ENCODE measurements around the gene PDIA5.
"Not testable (repeated sequence)": the region's sequence is repeated elsewhere in the genome, so short reads cannot be mapped to it uniquely, and the experiment has no call there.

PDIA5 gene

DNA sequence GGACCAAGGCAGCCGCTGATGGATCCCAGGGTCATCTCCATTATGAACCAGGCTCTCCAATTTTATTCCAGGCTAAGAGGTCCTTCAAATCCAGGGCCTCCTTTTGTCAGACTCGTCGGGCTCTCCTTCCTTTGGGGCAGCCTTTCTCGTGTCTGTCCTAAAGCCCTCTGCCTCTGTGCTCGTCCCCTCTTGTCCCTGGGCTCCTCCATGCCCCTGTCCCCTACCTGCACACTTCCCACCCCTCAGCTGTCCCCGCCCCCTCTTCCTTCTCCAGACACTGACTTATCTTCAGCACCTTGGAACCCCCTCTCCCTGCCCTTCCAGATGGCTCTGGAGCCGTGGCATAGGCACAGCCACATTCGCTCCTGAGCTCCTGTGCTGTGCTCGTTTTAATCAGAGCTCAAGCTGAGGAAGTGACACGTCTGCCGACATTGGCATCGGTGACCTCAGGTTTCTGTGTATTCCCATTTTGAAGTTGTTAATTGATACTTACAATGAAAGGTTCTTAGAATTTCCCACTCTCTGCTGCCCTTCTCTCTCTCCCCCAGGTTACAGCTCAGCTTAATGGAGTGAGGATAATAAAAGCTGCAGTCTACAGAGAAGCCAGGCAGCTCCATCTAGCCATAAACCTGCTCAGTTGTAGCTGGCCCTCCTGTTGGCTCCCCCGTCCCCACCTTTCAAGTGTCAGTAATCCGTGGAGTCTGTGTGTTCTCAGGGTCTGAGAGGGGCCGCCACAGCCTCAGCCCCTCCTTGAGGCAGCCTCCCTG lies 83.8 kb downstream of the PDIA5 start:
- DNase-seq = no peak

DNA sequence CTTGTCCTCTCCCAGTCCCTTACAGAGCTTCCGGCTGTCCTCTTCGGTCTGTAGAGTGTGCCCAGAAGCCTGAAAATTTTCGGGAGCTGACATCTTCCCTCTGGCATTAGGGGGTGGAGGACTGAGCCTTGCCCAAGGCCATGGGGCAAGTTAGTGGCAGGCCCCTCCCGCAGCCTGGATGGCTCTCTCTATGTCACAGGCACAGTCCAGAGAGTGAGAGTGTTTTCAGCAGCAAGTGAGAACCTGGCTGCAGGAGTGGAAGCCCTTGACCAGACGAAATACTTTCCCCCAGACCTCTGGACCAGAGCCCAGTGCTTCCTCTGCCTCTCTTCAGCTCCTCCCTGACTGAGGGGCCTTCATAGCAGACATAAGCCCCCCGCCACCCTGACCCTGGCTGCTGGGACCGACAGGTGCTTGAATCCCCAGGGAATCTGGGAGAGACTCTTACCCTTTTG lies 84.5 kb downstream of the PDIA5 start:
- no peak for DNase-seq

DNA sequence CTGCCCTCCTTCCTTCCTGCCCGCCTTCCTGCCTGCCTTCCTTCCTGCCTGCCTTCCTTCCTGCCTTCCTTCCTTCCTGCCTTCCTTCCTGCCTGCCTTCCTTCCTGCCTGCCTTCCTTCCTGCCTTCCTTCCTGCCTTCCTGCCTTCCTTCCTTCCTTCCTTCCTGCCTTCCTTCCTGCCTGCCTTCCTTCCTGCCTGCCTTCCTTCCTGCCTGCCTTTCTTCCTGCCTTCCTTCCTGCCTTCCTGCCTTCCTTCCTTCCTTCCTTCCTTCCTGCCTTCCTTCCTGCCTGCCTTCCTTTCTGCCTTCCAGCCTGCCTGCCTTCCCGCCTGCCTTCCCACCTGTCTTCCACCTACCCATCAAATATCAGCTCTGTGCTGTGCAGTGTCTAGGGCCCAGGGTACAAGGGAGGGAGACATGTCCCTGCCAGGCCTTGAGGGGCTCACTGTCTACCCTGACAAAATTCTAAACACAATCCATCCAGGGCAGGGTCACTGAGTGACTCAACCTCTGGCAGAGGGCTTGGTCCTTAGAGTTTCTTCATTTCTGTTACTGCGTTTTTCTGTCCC lies 85.1 kb downstream of the PDIA5 start:
- not testable (repeated sequence) for DNase-seq

DNA sequence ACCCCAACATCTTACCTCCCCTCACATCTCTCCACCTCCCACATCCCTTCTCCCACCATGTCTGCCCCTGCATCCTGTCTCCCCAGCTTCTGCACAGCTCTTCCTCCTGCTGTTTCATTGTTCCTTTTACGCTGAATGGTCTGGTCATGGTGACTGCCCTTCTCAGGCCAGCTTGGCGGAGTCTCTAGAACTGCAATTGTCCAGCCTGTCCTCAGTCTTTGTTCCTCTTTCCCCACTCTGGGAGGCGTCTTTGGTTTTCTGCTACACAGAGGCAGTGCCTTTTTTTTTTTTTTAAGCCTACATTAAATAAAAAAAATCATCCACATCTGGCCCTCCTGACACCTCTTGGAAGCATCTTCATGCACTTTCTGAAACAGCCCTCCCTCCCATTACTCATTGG lies 85.9 kb downstream of the PDIA5 start:
- DNase-seq = no peak

DNA sequence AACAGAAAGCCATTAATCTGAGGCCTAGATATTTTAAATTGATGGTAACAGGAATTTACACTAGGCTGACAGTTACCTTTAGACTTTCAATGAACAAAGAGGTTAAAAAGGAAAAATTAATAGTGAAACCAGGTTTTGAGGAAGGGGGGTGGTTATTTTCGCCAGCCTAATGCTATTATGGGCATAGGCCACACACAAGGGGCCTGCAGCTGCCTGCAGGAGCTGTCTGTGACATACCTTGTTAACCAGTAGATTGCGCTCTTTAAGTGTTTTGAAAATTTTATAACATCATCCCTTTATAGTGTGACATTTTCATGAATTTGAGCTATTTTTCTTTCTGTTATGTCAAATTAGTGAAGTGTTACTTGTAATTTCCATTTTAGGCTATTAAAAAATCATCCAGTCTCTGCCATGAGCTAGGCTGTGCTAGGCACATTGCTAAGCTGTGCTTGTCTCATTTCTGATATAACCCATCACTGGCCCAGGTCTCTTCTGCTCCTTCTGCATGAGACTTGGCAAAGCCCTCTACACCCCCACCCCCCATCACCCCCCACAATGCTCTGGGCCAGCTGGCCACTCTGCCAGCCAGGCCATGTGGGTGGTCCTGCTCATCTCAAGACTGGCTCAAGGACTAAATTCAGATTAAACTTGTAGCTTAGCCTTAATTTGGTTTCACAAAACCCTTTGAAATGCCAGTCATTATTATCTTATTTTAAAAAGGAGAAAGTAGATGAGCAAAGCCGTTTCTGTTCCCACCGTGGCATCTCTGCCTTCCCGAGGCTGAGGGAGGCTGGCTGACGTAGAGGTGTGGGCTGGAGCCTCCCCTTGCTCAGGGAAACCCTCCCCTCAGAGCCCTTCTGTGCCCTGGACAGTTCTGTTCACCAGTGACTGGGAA lies 86.5 kb downstream of the PDIA5 start:
- DNase-seq = no peak

DNA sequence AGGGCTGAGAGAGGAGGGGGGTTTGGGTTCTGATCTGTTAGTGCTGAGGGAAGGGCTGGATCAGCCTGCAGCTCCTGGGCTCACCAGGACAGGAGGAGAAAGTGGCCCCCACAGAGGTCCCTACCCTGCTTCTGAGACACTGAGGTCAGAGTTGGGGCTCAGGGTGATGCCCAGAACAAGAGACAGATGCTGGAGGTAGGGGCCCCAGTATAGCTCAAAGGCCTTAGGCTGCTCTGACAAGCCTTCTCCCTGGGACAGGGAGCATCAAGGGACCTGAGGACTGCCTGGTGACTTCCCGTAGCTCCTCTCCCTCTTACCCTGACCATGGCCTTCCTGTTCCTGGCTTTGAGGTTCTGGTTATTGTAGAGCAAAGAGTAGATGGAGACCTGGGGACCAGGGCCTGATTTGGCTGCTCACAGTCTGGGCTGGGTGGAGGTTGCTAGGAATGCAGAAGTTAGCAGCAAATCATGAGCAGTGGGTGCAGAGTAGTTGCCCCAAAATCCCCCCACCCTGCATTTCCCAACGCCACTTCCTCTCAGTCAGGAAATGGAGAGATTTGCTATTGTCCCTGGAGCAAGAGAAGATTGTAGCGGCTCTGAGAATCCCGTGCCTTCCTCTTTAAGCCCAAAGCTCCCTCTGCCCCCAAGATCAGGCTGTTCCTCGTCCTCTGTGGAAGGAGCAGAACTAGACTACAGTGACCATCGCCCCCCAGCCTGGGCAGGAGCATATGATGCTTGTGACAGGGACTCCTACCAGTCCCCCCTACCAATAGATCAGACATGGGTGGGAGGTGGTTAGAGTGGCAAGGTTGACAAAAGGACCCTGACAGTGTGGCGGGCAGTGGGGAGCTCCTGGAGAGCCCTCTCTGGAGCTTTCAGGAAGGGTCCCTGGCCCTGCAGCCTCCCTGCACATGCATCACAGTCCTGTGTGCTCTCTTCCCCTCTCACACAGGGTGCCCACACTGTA lies 87.5 kb downstream of the PDIA5 start:
- no peak for DNase-seq

DNA sequence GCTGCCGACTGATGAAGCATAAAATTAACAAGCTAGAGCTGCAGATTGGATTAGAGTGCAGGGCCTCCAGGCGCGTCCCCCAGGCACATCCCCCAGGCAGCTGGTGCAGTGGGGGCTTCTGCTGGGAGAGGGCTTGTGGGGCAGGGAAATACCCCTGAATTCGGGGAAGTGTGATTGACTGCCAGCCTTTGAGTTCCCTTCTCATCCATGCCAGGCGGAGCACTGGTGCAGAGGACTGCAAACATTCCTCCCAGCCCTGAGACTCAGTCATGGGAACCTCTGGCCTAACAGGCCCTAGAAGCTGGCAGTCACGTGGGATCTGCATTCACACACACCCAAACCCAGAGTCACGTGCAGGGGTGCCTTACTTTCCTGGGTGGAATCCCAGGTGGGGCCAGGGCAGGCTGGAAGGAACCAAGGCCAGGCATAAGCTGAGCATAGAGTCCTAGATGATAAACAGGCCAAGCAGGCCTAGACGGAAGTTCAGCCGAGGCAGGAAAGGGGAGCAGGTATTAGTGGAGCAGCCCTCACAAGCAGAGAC lies 88.7 kb downstream of the PDIA5 start:
- no peak for DNase-seq

DNA sequence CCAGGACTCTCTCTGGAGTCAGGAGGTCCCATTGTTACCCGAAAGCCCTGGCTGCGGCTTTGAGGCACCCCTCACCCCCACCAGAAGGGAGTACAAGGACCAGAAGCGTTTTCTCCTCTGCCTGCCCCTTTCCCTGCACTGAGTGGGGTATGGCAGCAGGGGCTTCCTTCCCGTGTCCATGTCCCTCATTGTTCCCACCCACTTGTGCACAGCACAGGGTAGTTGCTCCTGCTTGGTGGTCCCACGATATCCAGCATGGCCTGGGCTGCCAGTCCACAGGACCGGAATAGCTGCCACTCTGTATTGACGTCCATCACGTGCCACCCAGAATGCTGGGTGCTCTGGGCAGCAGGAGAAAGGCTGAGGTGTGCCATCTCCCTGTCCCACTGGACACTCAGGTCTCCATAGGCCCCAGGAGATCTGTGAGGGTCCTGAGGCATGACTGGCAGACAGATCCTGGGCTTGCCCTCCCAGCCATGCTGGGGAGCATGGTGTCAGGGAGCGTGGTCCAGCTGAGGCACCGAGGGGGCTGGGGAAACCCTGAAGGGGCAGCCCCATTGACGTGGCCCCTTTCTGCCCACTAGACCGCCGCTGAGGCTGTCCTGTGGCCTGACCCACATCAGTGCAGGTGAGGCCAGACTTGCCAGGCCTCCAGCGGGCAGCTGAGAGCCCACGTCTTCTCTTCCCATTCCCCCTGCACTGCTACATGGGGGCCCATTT lies 89.6 kb downstream of the PDIA5 start:
- no peak for DNase-seq

DNA sequence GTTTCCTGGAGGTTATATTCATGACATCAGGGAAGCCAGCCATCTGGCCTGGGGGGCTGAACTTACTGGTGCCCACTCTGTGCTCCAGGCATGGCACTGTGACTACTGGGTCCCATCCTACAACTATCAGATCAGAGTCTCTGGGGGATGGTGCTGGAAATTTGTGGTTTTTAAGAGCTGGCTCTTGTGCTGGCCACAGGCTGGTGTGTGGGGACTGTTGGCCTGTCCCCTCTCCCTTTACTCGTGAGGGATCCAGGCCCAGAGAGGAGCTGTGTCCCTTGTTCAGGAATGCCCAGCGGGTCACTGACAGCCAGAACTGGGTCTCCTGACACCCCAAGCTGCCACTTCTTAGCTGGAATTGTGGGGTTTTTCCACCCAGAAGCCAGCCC lies 90.4 kb downstream of the PDIA5 start:
- DNase-seq = no peak

DNA sequence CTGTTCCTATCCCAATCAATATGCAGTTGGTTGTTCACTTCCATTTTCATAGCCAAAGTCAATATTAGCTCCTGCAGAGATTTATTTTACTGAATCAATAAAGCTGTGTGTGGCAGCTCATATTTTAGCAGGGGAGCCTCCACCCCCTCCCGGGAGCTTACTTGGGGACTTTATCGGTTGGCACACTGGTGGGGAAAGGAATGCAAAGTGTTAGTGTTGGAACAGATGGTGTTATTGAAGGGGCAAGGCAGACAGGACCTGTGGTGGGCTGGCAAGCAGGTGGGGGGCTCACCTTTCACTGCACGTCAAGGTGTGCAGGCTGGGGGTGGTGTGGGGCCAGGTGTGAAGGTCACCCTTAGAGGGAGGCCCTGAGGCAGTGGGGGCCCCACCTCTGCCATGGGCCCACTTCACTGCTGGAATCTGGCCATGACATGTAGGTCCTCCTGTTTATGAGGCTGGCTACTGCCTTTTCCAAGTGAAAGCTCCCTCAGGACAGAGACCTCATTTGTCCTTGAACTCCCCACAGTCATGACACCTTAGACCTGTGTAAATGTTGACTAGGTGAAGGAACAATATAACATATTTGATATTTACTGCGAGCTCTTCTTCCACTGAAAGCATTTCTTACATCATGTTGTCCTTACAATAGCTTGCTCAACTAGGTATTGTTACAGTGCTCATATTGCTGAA lies 90.9 kb downstream of the PDIA5 start:
- DNase-seq = no peak

DNA sequence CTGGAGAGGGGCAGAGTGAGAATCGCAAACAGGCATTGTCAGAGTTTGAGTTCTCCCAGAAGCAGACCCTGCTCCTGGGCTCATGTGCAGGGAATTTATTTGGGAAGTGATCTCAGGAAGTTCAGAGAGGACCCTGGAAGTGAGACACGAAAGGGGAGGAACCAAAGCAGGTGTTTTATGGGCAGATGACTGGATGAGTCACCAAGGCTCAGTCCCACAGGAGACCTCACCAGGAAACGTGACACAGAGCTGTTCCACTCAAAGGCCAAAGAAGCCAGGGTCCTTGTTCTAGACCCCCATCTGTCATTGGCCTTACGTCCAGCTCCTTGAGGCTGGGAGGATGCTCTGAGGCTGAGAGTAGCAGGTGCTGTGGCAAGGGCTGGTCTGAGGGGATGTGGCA lies 91.5 kb downstream of the PDIA5 start:
- DNase-seq = no peak

DNA sequence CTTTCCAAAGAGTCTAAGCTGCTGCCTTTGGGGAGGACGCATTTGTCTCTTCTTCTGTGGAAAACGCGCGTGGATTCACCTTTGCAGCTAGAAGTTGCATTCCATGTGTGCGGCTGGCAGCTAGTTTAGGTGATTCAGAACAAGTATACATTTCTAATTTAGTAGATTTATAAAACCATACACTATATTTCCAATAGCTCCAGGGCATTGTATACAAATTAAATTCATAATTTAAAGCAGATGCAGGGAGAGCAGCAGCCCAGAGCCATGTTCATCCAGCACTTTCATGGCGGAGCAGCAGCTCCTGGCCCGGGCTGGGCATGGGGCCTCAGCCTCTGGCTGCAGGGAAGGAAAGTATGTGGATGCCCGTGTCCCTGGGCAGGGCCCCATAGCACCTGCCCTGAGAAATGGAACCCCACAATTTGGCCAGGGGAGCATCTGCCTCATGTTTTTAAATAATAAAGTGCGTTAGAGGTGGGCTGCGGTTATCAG lies 92.1 kb downstream of the PDIA5 start:
- DNase-seq = no peak

DNA sequence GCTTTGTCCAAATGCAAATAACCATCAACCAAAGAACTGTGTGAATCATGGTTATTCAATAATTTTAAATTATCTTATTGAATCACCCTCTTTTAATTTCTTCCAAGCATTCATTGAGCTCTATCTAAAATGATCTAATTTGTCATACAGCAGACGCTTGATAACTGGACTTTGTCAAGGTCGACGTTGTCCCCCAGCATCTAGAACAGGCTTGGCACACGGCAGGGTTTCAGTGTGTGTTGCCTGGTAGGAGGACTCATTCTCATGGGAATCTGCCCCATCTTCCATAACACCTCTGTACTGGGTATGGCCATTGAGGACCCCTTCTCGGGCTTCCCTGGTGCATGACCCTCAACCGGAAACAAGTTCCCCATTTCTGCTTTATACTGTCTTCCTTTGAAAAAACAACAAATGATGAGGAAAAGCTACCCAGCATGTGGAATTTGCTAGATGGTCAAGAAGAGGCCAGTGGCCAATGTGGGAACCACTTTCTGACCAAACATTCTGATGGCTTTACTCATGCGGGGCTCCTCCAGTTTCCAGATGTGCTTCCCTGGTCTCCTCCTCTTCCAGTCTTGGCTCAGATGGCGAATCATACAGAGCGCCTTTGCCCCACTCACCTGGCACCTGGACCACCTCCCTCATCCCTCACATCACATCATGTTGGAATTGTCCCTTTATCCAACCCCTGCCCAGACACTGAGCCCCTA lies 93.3 kb downstream of the PDIA5 start:
- DNase-seq = peak; percentile 39

DNA sequence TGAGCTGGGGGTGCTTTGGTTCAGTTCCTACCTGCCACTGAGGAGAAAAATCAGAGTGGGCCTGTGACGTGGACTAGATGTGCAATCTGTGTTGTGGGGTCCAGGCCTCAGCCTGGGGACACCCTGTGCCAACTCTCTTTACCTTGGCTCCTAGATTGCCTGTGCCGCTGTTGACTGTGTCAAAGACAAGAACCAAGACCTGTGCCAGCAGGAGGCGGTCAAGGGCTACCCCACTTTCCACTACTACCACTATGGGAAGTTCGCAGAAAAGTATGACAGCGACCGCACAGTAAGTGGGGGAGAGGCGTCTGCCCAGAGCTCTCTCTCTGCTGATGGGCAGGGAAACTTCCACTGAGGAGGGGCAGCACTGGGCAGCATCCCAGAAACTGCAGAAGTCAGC lies 94.3 kb downstream of the PDIA5 start:
- no peak for DNase-seq

DNA sequence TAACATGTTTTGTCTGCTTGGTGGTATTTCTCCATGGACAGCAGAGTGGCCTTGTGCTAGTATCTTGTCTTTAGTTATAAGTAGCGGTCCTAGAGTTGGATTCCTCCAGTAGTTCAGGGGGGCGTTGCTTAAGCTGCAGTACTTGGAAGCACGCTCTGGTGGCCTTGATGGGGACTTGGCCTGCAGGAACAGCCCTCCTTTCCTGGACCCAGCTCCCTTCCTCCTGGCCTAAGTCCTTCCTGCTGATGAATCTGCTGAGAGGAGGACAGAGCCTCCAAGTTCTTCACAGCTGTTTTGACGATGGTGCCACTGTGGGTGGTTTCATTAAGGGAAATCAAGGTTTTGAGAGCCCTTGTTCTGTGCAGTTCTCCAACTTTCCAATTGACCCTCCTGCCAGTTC lies 96.3 kb downstream of the PDIA5 start:
- no peak for DNase-seq

DNA sequence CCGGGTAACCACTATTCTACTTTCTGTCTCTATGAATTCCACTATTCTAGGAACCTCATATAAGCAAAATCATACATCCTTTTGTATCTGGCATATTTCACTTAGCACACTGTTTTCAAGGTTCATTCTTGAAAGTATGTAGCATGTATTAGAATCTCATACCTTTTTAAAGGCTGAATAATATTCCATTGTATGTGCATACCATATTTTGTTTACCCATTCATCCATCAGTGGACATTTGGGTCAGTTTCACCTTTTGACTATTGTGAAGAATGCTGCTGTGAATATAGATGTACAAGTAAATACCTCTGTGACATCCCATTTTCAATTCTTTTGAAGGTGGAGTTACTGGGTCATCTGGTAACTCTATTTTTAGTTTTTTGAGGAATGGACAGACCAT lies 98.3 kb downstream of the PDIA5 start:
- no peak for DNase-seq

DNA sequence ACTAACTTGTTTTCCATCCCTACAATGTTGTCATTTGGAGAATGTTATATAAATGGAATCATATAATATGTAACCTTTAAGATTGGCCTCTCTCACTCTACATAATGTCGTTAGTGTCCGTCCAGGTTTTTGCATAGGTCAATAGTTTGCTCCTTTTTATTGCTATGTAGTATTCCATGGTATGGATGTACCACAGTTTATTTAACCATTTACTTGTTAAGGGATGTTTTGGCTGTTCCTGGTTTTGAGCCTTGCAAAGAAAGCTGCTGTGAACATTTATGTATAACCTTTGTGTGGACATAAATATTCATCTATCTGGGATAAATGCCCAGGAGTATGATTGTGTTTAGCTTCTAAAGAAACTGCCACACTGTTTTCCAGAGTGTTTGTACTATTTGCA lies 100.9 kb downstream of the PDIA5 start:
- DNase-seq = no peak

DNA sequence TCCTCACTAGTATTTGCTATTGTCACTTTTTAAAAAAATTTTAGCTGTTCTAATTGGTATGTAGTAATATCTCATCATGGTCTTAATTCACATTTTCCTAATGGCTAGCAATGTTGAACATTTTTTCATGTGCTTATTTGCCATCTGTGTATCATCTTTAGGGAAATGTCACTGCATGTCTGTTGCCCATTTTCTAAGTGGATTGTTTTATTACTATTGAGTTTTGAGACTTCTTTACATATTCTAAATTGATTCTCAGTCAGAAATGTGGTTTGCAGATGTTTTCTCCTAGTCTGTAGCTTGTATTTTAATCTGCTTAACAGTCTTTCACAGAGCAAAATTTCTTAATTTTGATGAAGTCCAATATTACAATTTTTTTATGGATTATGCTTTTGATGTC lies 101.3 kb downstream of the PDIA5 start:
- DNase-seq = no peak

DNA sequence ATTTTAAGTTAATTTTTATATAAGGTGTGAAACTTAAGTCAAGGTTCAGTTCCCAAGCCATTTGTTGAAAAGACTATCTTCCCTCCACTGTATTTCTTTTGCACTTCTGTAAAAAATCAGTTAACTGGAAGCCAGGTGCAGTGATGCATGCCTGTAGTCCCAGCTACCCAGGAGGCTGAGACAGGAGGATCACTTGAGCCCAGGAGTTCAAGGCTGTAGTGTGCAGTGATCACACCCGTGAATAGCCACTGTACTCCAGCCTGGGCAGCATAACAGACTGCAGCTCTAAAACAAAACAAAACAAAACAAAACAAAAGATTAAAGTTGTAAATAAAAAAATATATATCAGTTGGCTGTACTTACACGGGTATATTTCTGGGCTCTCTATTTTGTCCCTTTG lies 101.8 kb downstream of the PDIA5 start:
- no peak for DNase-seq

DNA sequence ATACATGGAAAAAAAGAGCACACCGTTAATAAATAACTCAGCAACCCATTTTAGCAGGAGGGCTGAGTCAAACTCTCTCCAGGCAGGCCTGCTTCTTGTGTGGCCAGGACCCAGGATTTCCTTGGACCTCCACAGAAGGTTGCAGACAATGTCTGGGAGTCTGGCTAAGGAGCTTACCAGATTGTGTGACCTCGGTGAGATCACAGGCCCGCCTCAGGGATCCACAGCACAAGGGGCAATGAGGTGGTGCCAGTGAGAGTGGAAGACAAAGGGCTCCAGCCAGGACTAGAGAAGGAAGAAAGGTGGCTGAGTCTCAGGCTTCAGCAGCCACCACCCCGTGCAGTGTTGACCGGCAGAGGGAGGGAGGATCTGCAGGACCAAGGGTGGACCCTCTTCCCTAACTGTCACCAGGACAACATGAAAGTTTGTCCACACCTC lies 102.7 kb downstream of the PDIA5 start:
- no peak for DNase-seq

All from fibroblast of skin of back (primary cell).